ENCODE measurements around the gene LAPTM4A. TPM values are rescaled to one million over a fixed set of nuclear protein-coding genes. Genes with fewer than 3 reads are reported as not detected.

Gene LAPTM4A
- total RNA-seq, 1 donor from 2014 or later: 128 TPM

DNA sequence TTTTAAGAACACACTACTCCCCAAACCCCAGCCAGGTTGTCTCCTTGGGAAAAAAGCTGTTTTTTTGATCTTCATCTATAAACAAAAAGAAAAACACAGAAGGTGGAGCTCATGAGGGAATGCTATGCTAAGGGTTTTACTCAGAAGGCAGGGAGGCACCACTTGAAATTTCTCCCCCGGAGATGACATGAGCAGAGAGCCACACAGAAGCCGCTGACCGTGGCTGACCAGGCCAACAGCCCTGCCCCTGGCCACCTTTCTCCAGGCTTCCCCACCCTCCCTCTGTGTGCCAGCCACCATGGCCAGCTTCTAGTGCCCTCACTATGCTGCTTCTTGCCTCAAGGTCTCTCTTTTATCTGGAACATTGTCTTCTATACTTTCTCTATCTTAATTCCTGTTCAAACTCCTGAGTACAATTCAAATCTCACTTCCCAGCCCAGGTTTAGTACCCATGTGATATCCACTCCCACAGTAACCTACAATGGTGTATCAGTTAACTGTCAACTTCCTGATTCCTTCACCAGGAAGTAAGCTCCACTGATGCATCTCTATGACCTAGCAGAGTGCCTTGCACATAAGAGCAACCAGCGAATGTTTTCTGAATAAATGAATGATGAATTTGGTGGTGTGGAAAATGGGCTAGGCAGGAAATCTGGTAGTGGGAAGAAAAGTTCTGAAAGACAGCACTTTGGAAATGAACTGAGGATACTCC lies 15.3 kb downstream of the LAPTM4A start:
- no peak overlapping the region for H3K4me3 ChIP-seq (ENCODE audit: low read depth, low read length)
- TF ChIP-seq, protein P1, sequence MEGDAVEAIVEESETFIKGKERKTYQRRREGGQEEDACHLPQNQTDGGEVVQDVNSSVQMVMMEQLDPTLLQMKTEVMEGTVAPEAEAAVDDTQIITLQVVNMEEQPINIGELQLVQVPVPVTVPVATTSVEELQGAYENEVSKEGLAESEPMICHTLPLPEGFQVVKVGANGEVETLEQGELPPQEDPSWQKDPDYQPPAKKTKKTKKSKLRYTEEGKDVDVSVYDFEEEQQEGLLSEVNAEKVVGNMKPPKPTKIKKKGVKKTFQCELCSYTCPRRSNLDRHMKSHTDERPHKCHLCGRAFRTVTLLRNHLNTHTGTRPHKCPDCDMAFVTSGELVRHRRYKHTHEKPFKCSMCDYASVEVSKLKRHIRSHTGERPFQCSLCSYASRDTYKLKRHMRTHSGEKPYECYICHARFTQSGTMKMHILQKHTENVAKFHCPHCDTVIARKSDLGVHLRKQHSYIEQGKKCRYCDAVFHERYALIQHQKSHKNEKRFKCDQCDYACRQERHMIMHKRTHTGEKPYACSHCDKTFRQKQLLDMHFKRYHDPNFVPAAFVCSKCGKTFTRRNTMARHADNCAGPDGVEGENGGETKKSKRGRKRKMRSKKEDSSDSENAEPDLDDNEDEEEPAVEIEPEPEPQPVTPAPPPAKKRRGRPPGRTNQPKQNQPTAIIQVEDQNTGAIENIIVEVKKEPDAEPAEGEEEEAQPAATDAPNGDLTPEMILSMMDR (conservative IDR thresholded peaks at IDR 0.05; ENCODE audit: low read depth, low read length): no peak
- DNase-seq (ENCODE audit: low read depth): peak; percentile 78

DNA sequence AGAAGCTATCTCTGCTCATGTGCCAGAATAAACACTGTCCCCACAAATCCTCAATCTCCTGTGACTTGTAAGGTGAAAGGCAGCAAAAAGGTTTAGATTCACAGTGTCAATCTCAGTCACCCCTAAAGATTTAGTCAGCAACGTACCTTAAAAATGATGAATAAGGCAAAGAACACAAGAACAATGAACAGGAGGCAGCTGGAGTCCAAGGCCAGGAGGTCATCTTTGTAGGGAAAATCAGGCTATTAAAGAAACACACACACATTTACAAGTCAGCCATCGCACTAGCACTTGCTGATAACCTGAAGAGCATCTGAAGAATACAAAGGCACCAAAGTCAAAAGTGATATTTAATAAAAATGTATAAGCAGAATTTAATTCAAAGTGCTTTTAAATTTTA lies 16.6 kb downstream of the LAPTM4A start:
- no peak for DNase-seq (ENCODE audit: low read depth)
- H3K4me3 ChIP-seq (ENCODE audit: low read depth, low read length): no peak overlapping the region
- TF ChIP-seq, protein P1 (conservative IDR thresholded peaks at IDR 0.05; ENCODE audit: low read depth, low read length): no peak

DNA sequence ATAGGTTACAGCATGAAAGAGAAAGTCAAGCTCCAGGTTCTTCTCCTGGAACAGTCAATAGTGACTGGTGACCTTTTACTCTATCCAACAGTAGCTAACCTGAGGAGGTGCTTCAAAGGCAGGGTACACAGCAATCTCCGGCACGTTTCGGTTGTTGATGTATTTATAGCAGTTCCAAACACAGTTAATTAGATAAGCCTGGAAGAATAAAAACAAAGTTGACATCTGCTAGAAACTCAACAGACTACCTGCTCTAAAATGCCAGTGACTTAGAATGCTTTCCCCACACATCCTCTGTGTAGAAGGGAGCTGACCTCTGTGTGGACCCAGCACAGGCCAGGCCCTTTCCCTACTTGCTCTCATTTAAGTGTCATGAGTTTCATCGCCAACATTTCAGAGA lies 17.2 kb downstream of the LAPTM4A start:
- no peak for DNase-seq (ENCODE audit: low read depth)
- H3K4me3 ChIP-seq (ENCODE audit: low read depth, low read length): no peak overlapping the region
- TF ChIP-seq, protein P1 (conservative IDR thresholded peaks at IDR 0.05; ENCODE audit: low read depth, low read length): no peak

DNA sequence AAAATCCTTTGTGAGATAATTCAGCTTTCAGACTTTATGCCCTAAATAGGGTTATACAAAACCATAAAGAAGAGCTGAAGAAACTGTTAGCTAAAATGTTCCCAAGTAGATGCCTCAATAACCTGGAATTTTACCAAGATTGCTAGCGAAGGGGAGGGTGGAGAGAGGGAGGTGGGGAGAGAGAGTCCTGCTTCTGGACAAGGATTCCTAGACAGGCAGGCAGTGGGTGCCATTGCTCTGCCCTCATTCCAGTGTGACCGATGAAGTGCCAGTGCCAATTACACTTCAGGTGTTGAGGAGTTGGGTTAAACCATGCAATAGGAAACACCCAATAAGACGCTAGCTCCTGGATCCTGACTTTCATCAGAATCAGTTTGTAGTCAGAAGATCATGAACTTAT lies 18.1 kb downstream of the LAPTM4A start:
- TF ChIP-seq, protein P1 (conservative IDR thresholded peaks at IDR 0.05; ENCODE audit: low read depth, low read length): no peak
- H3K4me3 ChIP-seq (ENCODE audit: low read depth, low read length): no peak overlapping the region
- DNase-seq (ENCODE audit: low read depth): no peak

DNA sequence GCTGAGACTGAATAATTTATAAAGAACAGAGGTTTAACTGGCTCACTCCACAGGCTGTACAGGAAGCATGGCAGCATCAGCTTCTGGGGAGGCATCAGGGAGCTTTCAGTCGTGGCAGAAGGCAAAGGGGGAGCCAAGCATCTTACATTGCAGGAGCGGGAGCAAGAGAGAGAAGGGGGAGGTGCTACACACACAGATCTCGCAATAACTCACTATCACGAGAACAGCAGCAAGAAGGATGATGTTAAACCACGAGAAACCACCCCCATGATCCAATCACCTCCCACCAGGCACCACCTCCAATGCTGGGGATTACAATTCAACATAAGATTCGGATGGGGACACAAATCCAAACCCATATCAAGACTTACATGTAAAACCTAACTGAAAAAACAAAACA lies 21.2 kb downstream of the LAPTM4A start:
- DNase-seq (ENCODE audit: low read depth): no peak

DNA sequence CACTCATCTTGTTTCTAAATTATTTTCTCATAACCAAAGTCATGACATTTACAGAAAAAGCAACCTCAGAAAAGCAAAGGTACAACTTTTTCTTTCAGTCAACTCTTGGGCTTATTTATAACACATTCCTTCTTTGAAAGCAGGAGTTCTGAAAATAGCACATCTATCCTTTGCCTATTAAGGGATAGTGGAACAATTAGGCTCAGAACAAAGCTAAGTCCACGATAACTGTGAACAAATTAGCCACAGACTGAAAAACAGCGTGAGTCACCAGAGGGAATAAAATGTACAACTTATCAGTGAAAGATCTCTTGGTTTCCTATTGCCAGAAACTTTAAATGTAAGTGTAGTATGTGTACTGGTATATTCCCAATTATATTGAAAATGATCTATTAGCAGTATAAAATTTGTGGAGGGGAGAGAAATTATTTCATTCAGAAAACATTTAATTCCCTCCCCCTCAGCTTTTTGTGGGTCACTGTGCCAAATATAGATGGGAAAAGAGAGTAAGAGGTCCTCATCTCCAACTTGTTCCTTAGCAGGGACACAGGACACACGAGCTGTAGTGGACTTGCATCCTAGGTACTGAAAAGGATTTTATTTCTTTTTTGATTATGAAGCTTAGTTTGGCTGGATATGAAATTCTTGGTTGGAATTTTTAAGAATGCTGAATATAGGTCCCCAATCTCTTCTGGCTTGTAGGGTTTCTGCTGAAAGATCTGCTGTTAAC lies 23.6 kb downstream of the LAPTM4A start:
- TF ChIP-seq, protein P1 (conservative IDR thresholded peaks at IDR 0.05; ENCODE audit: low read depth, low read length): no peak

More for the DNA sequence above, 21.2 kb downstream of the LAPTM4A start:
- H3K4me3 ChIP-seq (ENCODE audit: low read depth, low read length): no peak overlapping the region
- TF ChIP-seq, protein P1 (conservative IDR thresholded peaks at IDR 0.05; ENCODE audit: low read depth, low read length): no peak

More for the DNA sequence above, 23.6 kb downstream of the LAPTM4A start:
- DNase-seq (ENCODE audit: low read depth): no peak
- H3K4me3 ChIP-seq (ENCODE audit: low read depth, low read length): no peak overlapping the region

All from epithelial cell of proximal tubule (primary cell).